RWPE1 (cell line): Measurements from ENCODE around the gene LRRC74A.

Experiments
- CTCF ChIA-PET: fragments of 350-600 bp; sonication (Branson Sonifier 250); formaldehyde crosslinking; extraction: SDS; loops from one replicate; lab custom pipeline; 2021; lab: Yijun Ruan, JAX
- POLR2A ChIA-PET: fragments of 400-600 bp; formaldehyde crosslinking; extraction: SDS; loops from one replicate; lab custom pipeline; 2020; ENCODE audit warnings: antibody characterized with exemption; ENCODE audit not compliant: low non-redundant PET; lab: Yijun Ruan, JAX
- DNase-seq: peaks from one replicate; pipeline ENCODE4 v3.0.0; 2012; ENCODE audit warnings: low spot score
- H3K27ac ChIP-seq: fragments of 450-650 bp; 2 replicates; pipeline ENCODE4 v1.5.1; 2017
- CTCF ChIP-seq: fragments of 450-650 bp; conservative IDR thresholded peaks from 2 replicates; pipeline ENCODE4 v1.5.1; 2017; ENCODE audit warnings: low read depth, mild to moderate bottlenecking

LRRC74A gene

GRCh38 chr14:76828339-76829012 is 2.3 kb downstream of the LRRC74A start:
- H3K27ac ChIP-seq = no peak overlapping the region
- ChIA-PET CTCF (no interaction called here), POLR2A (no interaction called here)
- no peak for DNase-seq
- no peak for TF ChIP-seq CTCF

GRCh38 chr14:76829013-76829365 is 2.8 kb downstream of the LRRC74A start:
- ChIA-PET CTCF (no interaction called here), POLR2A (no interaction called here)
- H3K27ac ChIP-seq = no peak overlapping the region
- no peak for TF ChIP-seq CTCF
- no peak for DNase-seq

GRCh38 chr14:76829650-76830421 is 3.6 kb downstream of the LRRC74A start:
- ChIA-PET CTCF (no interaction called here), POLR2A (no interaction called here)
- DNase-seq = no peak
- TF ChIP-seq CTCF = no peak
- no peak overlapping the region for H3K27ac ChIP-seq

GRCh38 chr14:76830556-76830955 is 4.3 kb downstream of the LRRC74A start:
- no peak for TF ChIP-seq CTCF
- ChIA-PET CTCF (no interaction called here), POLR2A (no interaction called here)
- DNase-seq = no peak
- no peak overlapping the region for H3K27ac ChIP-seq

- no peak for DNase-seq
- POLR2A ChIA-PET = no interaction called here
- CTCF ChIA-PET = no interaction called here
- no peak overlapping the region for H3K27ac ChIP-seq
- TF ChIP-seq CTCF = no peak
Observed at GRCh38 chr14:76832503-76832988, 6.3 kb downstream of the LRRC74A start.

GRCh38 chr14:76833011-76833410 is 6.8 kb downstream of the LRRC74A start:
- ChIA-PET CTCF (no interaction called here), POLR2A (no interaction called here)
- no peak for DNase-seq

More at GRCh38 chr14:76833011-76833410, 6.8 kb downstream of the LRRC74A start:
- no peak for TF ChIP-seq CTCF
- no peak overlapping the region for H3K27ac ChIP-seq
